BLaER1 (cell line): ENCODE data around the gene NOTUM.
A peak's percentile ranks its signal among the peaks of the same experiment; 100 is the strongest.

ENCODE experiments used
- H3K27ac ChIP-seq: shearing (Covaris generic); formaldehyde crosslinking; 2 replicates; pipeline ENCODE4 v1.8.1; 2022
- H3K27me3 ChIP-seq: shearing (Covaris generic); formaldehyde crosslinking; 2 replicates; pipeline ENCODE4 v1.8.1; 2022
- H3K36me3 ChIP-seq: shearing (Covaris generic); formaldehyde crosslinking; 2 replicates; pipeline ENCODE4 v1.8.1; 2022
- H3K4me1 ChIP-seq: shearing (Covaris generic); formaldehyde crosslinking; 2 replicates; pipeline ENCODE4 v1.8.1; 2022
- H3K4me2 ChIP-seq: shearing (Covaris generic); formaldehyde crosslinking; 2 replicates; pipeline ENCODE4 v1.8.1; 2022
- H3K4me3 ChIP-seq: shearing (Covaris generic); formaldehyde crosslinking; 2 replicates; pipeline ENCODE4 v1.8.1; 2022
- H3K9ac ChIP-seq: shearing (Covaris generic); formaldehyde crosslinking; 2 replicates; pipeline ENCODE4 v1.8.1; 2022
- H3K9me3 ChIP-seq: shearing (Covaris generic); formaldehyde crosslinking; 2 replicates; pipeline ENCODE4 v1.8.1; 2022
- H4K20me1 ChIP-seq: shearing (Covaris generic); formaldehyde crosslinking; 2 replicates; pipeline ENCODE4 v1.8.1; 2022
- Cebpa-rat ChIP-seq: shearing (Covaris generic); IDR thresholded peaks from 2 replicates; pipeline ENCODE4 v1.8.1; 2022

NOTUM gene

GRCh38 chr17:81961087-81961511 lies at the start of gene NOTUM:
TSS of gene NOTUM (minus strand) at chr17:81961187. CDS start at chr17:81960909, 278 bp downstream.
- no peaks in the 10 kb centered on the region for H3K9me3 ChIP-seq
- H3K27me3 ChIP-seq, result peaks cover 96% of the 10 kb centered on the region
- peaks cover 29% of the 10 kb centered on the region for H4K20me1 ChIP-seq
- TF ChIP-seq Cebpa-rat, result no peak
- peak within 1 kb of the TSS; percentile 65 for H3K4me3 ChIP-seq
- H3K27ac ChIP-seq, result no peak within 1 kb of the TSS
- peaks cover 31% of the 10 kb centered on the region for H3K4me1 ChIP-seq
- H3K36me3 ChIP-seq, result no peaks in the 10 kb centered on the region
- H3K9ac ChIP-seq, result no peak within 1 kb of the TSS
- peak within 1 kb of the TSS; percentile 97 for H3K4me2 ChIP-seq

- peaks cover 81% of the 10 kb centered on the region for H4K20me1 ChIP-seq
Observed at GRCh38 chr17:82009413-82009812, 48.4 kb upstream of the NOTUM start.

GRCh38 chr17:82008941-82009405 lies 48.0 kb upstream of the NOTUM start:
- no peak overlapping the region for H3K9ac ChIP-seq
- H3K4me1 ChIP-seq, result peaks cover 80% of the 10 kb centered on the region
- no peaks in the 10 kb centered on the region for H3K9me3 ChIP-seq
- H3K27ac ChIP-seq, result no peak overlapping the region
- H4K20me1 ChIP-seq, result peaks cover 81% of the 10 kb centered on the region
- peaks cover 41% of the 10 kb centered on the region for H3K27me3 ChIP-seq
- H3K36me3 ChIP-seq, result no peaks in the 10 kb centered on the region; the same call in 1 of the 2 replicates
- no peak overlapping the region for H3K4me2 ChIP-seq
- no peak overlapping the region for H3K4me3 ChIP-seq
- no peak for TF ChIP-seq Cebpa-rat

More at GRCh38 chr17:82009413-82009812, 48.4 kb upstream of the NOTUM start:
- Histone ChIP-seq H3K9ac (no peak overlapping the region), H3K4me2 (no peak overlapping the region), H3K36me3 (no peaks in the 10 kb centered on the region; the same call in 1 of the 2 replicates), H3K9me3 (no peaks in the 10 kb centered on the region), H3K27me3 (peaks cover 46% of the 10 kb centered on the region), H3K4me1 (peaks cover 80% of the 10 kb centered on the region), H3K27ac (no peak overlapping the region), H3K4me3 (no peak overlapping the region)
- TF ChIP-seq Cebpa-rat, result no peak

GRCh38 chr17:82008258-82008940 lies 47.4 kb upstream of the NOTUM start:
- TF ChIP-seq Cebpa-rat, result no peak
- no peak overlapping the region for H3K9ac ChIP-seq
- H3K9me3 ChIP-seq, result no peaks in the 10 kb centered on the region
- H3K4me3 ChIP-seq, result no peak overlapping the region
- peak overlapping the region; percentile 70 for H3K4me2 ChIP-seq
- H4K20me1 ChIP-seq, result peaks cover 81% of the 10 kb centered on the region
- H3K27me3 ChIP-seq, result peaks cover 35% of the 10 kb centered on the region
- no peaks in the 10 kb centered on the region; the same call in 1 of the 2 replicates for H3K36me3 ChIP-seq
- no peak overlapping the region for H3K27ac ChIP-seq
- peaks cover 80% of the 10 kb centered on the region for H3K4me1 ChIP-seq

- Histone ChIP-seq H3K4me2 (peak overlapping the region; percentile 70), H3K9ac (no peak overlapping the region; the same call in 1 of the 2 replicates), H3K27ac (no peak overlapping the region), H3K9me3 (no peaks in the 10 kb centered on the region), H4K20me1 (peaks cover 80% of the 10 kb centered on the region), H3K4me3 (no peak overlapping the region), H3K4me1 (peaks cover 80% of the 10 kb centered on the region), H3K36me3 (no peaks in the 10 kb centered on the region; the same call in 1 of the 2 replicates), H3K27me3 (peaks cover 28% of the 10 kb centered on the region)
- TF ChIP-seq Cebpa-rat, result no peak
Observed at GRCh38 chr17:82007495-82008257, 46.7 kb upstream of the NOTUM start.

GRCh38 chr17:82007228-82007494 lies 46.2 kb upstream of the NOTUM start:
- H3K4me3 ChIP-seq, result no peak overlapping the region
- H3K4me1 ChIP-seq, result peaks cover 80% of the 10 kb centered on the region
- H3K9me3 ChIP-seq, result no peaks in the 10 kb centered on the region
- H3K27ac ChIP-seq, result no peak overlapping the region
- H3K27me3 ChIP-seq, result peaks cover 23% of the 10 kb centered on the region
- TF ChIP-seq Cebpa-rat, result no peak
- no peaks in the 10 kb centered on the region; the same call in 1 of the 2 replicates for H3K36me3 ChIP-seq
- H3K9ac ChIP-seq, result no peak overlapping the region
- peak overlapping the region; percentile 70 for H3K4me2 ChIP-seq
- H4K20me1 ChIP-seq, result peaks cover 77% of the 10 kb centered on the region

GRCh38 chr17:82006468-82007227 lies 45.7 kb upstream of the NOTUM start:
- Histone ChIP-seq H3K36me3 (no peaks in the 10 kb centered on the region; the same call in 1 of the 2 replicates), H4K20me1 (peaks cover 77% of the 10 kb centered on the region), H3K4me1 (peaks cover 80% of the 10 kb centered on the region), H3K27ac (no peak overlapping the region), H3K4me3 (no peak overlapping the region), H3K27me3 (peaks cover 18% of the 10 kb centered on the region; the same call in 1 of the 2 replicates), H3K9me3 (no peaks in the 10 kb centered on the region), H3K4me2 (peak overlapping the region; percentile 70), H3K9ac (no peak overlapping the region)
- TF ChIP-seq Cebpa-rat, result no peak

- TF ChIP-seq Cebpa-rat, result no peak
- H3K4me1 ChIP-seq, result peaks cover 81% of the 10 kb centered on the region
- H3K36me3 ChIP-seq, result no peaks in the 10 kb centered on the region; the same call in 1 of the 2 replicates
- H3K4me2 ChIP-seq, result peak overlapping the region; percentile 95
- H3K9ac ChIP-seq, result no peak overlapping the region
- H3K9me3 ChIP-seq, result no peaks in the 10 kb centered on the region
- H4K20me1 ChIP-seq, result peaks cover 82% of the 10 kb centered on the region
- peaks cover 21% of the 10 kb centered on the region; the same call in 1 of the 2 replicates for H3K27me3 ChIP-seq
- H3K4me3 ChIP-seq, result no peak overlapping the region
- H3K27ac ChIP-seq, result no peak overlapping the region
Observed at GRCh38 chr17:82005701-82006348, 44.8 kb upstream of the NOTUM start.
